ENCODE measurements around the gene PEF1. TPM values are rescaled to one million over a fixed set of nuclear protein-coding genes. Genes with fewer than 3 reads are reported as not detected.

PEF1 gene
- polyA plus RNA-seq, 1 experiment = 71.8 TPM

- POLR2A ChIA-PET = interaction anchor here (0.6 kb wide), 1 partner anchor 15 kb away, joined by 3 read pairs; no protein-coding TSS in a partner anchor
- Histone ChIP-seq H3K27me3 (ENCODE audit: control insufficient read depth, insufficient read depth, low read length) (no peaks in the 10 kb centered on the region), H3K9me3 (ENCODE audit: control insufficient read depth, insufficient read depth, low read length) (no peaks in the 10 kb centered on the region; the same call in 1 of the 2 replicates), H3K27ac (ENCODE audit: low read depth, low read length) (no peak overlapping the region), H3K4me3 (ENCODE audit: low read depth, low read length) (no peak overlapping the region)
- CTCF ChIA-PET = interaction anchor here (0.9 kb wide), 1 partner anchor 13 kb away, joined by 3 read pairs; no protein-coding TSS in a partner anchor
- no peak for TF ChIP-seq CTCF (IDR thresholded peaks at IDR 0.05; ENCODE audit: low read depth, low read length)
- no peak for DNase-seq (ENCODE audit: low read depth, low spot score)
Observed at GRCh38 chr1:31674626-31675025, 29.9 kb upstream of the PEF1 start.

- H3K9me3 ChIP-seq (ENCODE audit: control insufficient read depth, insufficient read depth, low read length) = no peaks in the 10 kb centered on the region; the same call in 1 of the 2 replicates
- ChIA-PET POLR2A (no interaction called here), CTCF (no interaction called here)
- no peak overlapping the region for H3K27ac ChIP-seq (ENCODE audit: low read depth, low read length)
- DNase-seq (ENCODE audit: low read depth, low spot score) = no peak
- H3K4me3 ChIP-seq (ENCODE audit: low read depth, low read length) = no peak overlapping the region
- no peak for TF ChIP-seq CTCF (IDR thresholded peaks at IDR 0.05; ENCODE audit: low read depth, low read length)
- no peaks in the 10 kb centered on the region for H3K27me3 ChIP-seq (ENCODE audit: control insufficient read depth, insufficient read depth, low read length)
Observed at GRCh38 chr1:31673433-31673832, 28.8 kb upstream of the PEF1 start.

GRCh38 chr1:31672986-31673385 is 28.3 kb upstream of the PEF1 start:
- no peak overlapping the region for H3K27ac ChIP-seq (ENCODE audit: low read depth, low read length)
- no peak for DNase-seq (ENCODE audit: low read depth, low spot score)
- H3K9me3 ChIP-seq (ENCODE audit: control insufficient read depth, insufficient read depth, low read length) = no peaks in the 10 kb centered on the region; the same call in 1 of the 2 replicates
- TF ChIP-seq CTCF (IDR thresholded peaks at IDR 0.05; ENCODE audit: low read depth, low read length) = no peak
- POLR2A ChIA-PET = no interaction called here
- CTCF ChIA-PET = no interaction called here
- no peak overlapping the region for H3K4me3 ChIP-seq (ENCODE audit: low read depth, low read length)
- no peaks in the 10 kb centered on the region for H3K27me3 ChIP-seq (ENCODE audit: control insufficient read depth, insufficient read depth, low read length)

- no peak for TF ChIP-seq CTCF (IDR thresholded peaks at IDR 0.05; ENCODE audit: low read depth, low read length)
- POLR2A ChIA-PET = interaction anchor here (1.1 kb wide), 1 partner anchor 27 kb away, joined by 3 read pairs; the partner anchor contains the start of gene PEF1
- H3K9me3 ChIP-seq (ENCODE audit: control insufficient read depth, insufficient read depth, low read length) = no peaks in the 10 kb centered on the region; the same call in 1 of the 2 replicates
- H3K27me3 ChIP-seq (ENCODE audit: control insufficient read depth, insufficient read depth, low read length) = no peaks in the 10 kb centered on the region
- CTCF ChIA-PET = interaction anchor here (1.0 to 1.4 kb wide), 2 partner anchors 43 to 118 kb away, joined by 3 to 4 read pairs; no protein-coding TSS in a partner anchor
- DNase-seq (ENCODE audit: low read depth, low spot score) = no peak
- no peak overlapping the region for H3K27ac ChIP-seq (ENCODE audit: low read depth, low read length)
- H3K4me3 ChIP-seq (ENCODE audit: low read depth, low read length) = no peak overlapping the region
Observed at GRCh38 chr1:31671561-31672201, 27.0 kb upstream of the PEF1 start.

- POLR2A ChIA-PET = interaction anchor here (1.1 to 1.4 kb wide), 2 partner anchors 26 kb away, joined by 3 to 5 read pairs; partner anchors contain the start of gene PEF1
- no peak for DNase-seq (ENCODE audit: low read depth, low spot score)
- CTCF ChIA-PET = interaction anchor here (1.0 to 1.4 kb wide), 2 partner anchors 43 to 118 kb away, joined by 3 to 4 read pairs; no protein-coding TSS in a partner anchor
- no peak for TF ChIP-seq CTCF (IDR thresholded peaks at IDR 0.05; ENCODE audit: low read depth, low read length)
- no peak overlapping the region for H3K27ac ChIP-seq (ENCODE audit: low read depth, low read length)
- no peaks in the 10 kb centered on the region for H3K27me3 ChIP-seq (ENCODE audit: control insufficient read depth, insufficient read depth, low read length)
- H3K9me3 ChIP-seq (ENCODE audit: control insufficient read depth, insufficient read depth, low read length) = no peaks in the 10 kb centered on the region; the same call in 1 of the 2 replicates
- H3K4me3 ChIP-seq (ENCODE audit: low read depth, low read length) = no peak overlapping the region
Observed at GRCh38 chr1:31671147-31671546, 26.5 kb upstream of the PEF1 start.

Measured in AG04450 (cell line).